GM19463 (cell line): Measurements from ENCODE around the gene NFKBIE.

ENCODE experiments used
- ATAC-seq: cut with Tn5 transposase; IDR thresholded peaks from one replicate; pipeline ENCODE4 v1.9.1; 2021; ENCODE audit warnings: mild to moderate bottlenecking, moderate library complexity; ENCODE audit not compliant: unreplicated experiment

The NFKBIE gene

DNA sequence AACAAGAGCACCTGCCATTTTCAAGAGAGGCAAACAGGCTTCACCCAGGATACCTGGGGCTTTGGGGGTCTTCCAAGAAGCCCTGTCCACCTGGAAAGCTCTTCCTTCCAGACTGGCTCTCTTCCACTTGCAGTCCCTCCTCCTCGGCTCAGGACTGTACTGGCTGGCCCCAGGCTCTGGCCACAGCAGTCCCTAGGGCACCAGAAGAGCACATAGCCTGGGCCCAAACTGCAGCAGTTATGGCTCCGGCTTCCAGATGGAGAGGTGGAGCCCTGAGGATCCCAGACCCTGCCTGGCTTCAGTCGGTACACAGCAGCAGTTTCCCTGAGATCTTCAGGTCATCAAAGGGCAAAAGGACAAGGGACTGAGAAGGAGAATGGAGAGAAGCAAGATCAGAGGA lies 6.4 kb downstream of the NFKBIE start:
- ATAC-seq, result no peak

DNA sequence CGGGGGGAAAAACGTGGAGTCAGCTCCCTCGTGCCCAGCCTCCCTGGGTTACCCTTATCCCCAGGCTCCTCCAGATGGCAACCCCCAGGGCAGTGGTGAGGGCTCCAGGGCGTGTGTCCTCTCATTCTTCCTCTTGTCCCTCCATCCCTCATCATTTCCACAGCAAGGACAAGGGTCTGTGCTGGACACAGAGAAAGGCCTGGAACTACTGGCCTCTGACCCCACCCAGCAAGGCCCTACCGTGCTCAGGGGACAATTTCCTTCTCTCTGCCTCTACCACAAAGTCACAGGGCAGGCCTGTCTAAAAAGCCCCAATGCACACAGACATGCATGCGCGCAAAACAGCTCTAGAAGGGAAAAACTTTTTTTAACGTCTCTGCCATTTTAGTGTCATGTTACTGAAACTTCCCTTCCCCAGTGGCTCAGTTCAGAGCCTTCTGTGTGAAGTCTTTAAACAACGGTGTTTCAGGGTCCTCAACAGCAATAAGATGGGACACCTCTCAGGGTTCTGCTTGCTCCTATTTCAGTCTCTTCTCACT lies 7.0 kb downstream of the NFKBIE start:
- no peak for ATAC-seq

DNA sequence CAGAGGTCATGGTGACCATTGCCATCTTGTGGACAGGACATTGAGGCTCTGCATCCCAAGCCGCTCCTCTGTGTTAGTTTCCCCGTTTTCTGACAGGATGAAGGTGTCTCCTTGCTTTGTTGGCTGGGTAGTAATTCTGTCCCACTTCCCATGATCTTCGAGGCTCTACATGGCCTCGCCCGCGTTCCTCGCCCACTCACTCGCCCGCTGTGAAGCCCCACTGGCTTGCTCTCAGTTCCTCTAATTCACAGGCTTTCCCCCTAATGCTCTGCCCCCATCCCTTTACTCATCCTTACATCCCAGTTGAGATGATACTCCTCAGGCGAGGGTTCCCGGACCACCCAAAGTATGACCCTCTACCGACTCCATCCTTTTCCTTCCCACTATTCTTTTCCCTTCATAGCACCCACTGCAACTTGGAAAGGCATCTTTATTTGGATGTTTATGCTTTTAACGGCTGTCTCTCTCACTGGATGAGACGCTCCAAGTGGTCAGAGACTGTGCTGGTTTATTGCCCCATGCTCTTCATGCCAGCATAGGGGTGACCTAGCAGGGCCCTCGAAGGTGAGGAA lies 7.5 kb downstream of the NFKBIE start:
- ATAC-seq, result peak; percentile 20

DNA sequence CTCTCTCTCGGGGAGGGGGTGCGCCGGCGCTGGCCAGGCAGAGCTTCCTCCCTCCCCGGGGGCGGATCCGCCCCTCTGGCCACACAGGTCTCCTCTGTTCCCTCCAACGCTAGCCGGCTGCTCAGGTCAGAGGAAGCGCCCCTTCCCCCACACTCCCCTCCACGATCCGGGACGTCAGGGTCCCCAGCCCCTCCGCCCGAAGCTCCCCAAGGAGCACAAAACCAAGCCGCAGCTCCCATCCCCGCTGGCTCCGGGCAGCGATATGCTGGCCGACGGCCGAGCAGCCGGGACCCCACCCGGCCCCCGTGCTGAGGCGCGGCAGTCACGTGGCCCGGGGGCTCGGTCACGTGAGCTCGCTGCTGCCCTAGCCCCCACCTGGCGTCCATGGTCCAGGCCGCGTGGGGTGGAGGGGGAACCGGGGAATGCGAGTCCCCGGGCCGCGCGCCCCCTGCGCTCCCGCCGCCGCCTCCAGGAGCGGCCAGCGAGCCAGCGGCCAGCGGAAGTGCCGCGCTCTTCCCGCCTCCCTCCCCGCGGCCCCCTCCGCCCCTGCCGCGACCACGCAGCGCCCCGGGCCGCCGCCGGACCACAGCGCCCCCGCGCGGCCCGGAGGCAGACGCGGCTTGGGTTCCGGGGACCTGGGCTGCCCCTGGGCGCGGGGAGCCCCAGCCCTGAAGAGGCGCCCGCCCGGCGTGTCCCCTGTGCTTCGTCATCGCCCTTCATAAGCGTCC lies 8.2 kb downstream of the NFKBIE start, which contains the start of gene SLC35B2:
TSS of gene SLC35B2 (minus strand) at position 504 of the 728 bp plus-strand sequence. CDS start at position 386, 118 bp downstream.
- peak; percentile 48 for ATAC-seq

DNA sequence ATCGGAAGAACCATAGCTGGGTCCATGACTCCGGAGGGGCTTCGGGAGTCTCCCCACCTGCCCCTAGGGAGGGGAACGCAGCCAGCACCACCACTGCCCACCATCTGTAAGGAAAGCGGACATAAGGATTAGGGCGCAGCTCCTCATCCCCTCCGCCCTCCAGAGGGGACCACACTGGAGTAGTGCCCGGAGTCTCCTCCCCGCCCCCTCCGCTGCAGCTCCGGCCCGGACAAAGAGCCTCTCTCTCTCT lies 8.7 kb downstream of the NFKBIE start:
- ATAC-seq, result no peak

DNA sequence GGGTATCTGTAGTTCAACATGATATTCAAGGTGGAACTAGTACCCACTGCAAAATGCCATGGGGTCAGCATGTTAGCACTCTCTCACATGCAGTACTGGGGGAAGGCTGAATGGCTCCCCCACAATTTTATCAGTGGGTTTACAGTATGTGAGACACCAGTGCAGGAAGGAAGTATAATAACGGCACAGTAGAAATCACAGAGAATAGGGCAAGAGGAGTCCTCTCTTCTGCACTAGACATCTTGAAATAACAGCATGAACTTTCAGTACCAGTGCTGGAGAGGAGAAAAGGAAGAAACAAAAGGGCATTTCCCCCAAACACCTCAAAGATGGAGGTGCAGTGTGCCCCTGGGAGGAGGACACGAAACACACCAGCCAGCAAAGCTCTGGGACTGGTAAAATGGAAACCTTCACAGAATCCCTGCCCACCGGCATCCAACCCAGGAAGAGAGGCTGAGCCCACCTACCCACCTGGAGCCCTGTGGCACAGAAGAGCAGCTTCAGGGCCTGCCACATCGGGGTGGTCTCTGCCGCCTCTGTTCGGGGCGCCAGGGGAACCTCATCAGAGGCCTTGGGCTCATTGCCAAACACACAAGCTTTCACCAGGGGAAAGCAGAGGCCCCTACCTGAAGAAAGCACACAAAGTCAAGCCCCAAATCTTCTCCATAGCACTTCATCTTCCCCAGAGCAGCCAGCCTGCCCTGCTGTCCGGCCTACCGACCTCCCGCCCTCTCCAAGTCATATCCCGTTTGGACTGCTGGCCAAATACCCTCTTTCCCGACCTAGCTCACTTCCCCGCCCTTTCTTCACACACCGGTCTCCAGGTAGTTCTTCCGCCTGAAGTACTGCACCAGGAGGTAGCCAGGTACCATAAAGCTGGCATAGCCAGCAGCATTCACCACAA lies 9.2 kb downstream of the NFKBIE start:
- ATAC-seq, result no peak

DNA sequence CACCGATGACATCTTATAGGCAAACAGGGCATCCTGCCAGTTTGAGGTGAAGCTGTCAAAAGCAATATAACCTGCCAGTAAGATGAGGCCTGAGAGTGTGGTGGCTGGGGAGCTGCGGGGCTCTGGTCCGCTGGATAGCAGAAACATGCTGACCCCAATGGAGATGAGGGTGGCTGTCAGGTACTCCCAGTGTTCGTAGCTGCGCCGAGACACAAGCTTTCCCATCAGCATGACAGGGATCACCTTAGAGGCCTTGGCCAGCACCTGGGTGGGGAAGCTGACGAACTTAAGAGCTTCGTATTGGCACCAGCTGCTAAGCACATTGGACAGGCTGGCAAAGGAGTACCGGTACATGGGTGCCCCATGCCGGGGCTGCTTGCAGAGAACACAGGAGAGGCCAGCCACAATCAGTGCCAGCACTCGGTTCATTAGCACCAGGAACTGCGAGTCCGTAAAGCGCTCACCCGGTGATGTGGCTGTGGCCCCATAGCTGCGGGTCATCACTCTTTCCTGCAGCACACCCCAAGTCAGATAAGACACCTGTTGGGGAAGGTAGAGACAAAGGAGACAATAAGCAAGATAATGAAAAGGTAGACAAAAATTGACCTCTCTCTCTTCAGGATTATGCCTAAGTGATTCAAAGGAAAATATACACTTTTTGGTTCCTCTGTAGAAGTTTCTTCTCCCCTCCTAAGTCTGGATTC lies 10.1 kb downstream of the NFKBIE start:
- no peak for ATAC-seq

DNA sequence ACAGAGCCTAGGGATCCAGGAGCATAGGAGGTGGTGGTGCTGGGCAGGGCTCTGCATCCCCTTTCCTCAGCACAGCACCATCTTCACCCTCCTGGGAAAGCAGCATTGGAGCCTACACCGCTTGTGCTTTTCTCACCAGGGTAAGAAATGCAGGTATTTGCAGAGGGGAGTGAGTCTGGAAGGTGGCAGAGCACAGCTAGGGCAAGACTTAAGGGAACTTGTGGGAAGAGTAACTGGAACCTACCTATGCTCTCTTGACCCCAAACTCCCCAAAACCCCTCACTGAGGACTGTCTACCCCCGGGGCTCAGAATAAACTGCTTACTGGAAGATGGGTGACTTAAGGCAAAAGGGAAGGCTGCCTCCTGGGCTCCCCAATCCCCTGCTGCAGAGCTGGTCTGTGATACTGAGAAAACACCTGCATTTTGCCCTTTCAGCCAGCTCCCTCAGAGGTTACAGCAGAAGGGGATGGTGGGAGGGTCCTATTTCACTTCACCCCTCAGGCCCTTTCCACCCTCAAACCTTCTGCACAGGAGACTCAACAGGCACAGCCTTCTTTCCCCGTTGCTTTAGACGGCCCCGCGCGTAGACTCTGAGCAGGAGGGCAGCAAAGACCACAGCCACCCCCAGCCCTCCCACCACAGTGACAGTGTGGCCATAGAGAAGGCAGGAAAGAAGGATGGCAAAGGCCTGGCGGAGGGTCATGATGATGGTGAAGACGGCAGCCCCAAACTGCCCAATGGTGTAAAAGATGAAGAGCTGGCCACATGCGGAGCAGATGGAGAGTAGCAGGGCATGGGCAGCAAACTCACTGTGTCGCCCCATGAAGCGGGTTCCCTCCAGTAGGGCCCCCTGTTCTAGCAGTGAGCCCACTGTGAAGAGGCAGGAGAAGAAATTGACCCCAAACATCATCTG lies 10.9 kb downstream of the NFKBIE start:
- no peak for ATAC-seq

DNA sequence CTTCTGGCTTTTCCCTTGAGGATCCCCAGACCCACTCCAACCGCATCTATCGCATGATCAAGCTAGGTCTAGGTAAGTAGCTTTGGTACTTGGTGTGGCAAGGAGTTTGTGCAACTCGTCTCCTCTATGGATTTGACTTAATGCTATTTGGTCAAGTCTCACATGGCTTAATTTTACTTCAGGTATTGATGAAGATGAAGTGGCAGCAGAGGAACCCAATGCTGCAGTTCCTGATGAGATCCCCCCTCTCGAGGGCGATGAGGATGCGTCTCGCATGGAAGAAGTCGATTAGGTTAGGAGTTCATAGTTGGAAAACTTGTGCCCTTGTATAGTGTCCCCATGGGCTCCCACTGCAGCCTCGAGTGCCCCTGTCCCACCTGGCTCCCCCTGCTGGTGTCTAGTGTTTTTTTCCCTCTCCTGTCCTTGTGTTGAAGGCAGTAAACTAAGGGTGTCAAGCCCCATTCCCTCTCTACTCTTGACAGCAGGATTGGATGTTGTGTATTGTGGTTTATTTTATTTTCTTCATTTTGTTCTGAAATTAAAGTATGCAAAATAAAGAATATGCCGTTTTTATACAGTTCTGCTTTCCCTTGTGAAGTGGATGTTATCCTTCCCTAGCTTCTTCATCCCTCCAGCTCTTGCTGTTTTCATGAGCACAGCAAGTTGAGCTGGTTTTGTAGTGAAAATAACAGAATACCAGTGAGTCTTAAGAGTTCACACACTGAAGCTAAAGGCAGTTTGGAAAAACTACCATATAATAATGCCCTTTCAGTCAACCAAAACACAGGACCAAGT lies 11.8 kb downstream of the NFKBIE start:
- ATAC-seq, result no peak

DNA sequence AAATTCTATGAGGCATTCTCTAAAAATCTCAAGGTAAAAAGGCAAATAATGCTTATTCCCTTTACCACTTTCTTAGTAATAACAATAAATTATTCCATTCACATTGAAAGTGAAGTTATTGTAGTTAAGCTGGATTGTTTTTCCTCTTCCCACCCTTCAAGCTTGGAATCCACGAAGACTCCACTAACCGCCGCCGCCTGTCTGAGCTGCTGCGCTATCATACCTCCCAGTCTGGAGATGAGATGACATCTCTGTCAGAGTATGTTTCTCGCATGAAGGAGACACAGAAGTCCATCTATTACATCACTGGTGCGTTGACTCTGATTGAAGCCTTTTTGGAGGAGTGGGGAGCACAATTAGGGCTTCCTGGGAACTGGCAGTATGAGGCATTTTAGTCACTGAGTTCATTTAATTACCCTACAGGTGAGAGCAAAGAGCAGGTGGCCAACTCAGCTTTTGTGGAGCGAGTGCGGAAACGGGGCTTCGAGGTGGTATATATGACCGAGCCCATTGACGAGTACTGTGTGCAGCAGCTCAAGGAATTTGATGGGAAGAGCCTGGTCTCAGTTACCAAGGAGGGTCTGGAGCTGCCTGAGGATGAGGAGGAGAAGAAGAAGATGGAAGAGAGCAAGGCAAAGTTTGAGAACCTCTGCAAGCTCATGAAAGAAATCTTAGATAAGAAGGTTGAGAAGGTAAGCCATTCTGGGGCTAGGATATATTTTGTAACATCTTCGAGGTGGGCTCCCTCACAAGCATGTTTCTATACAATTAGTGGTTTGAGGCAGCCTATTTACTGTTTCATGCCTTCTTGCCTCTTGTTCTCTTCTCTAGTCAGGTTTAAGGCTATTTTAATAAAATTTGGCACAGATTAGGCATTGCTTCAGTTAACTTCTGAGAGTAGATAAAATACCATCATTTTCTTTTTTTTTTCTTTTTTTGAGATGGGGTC lies 13.5 kb downstream of the NFKBIE start:
- ATAC-seq, result no peak

DNA sequence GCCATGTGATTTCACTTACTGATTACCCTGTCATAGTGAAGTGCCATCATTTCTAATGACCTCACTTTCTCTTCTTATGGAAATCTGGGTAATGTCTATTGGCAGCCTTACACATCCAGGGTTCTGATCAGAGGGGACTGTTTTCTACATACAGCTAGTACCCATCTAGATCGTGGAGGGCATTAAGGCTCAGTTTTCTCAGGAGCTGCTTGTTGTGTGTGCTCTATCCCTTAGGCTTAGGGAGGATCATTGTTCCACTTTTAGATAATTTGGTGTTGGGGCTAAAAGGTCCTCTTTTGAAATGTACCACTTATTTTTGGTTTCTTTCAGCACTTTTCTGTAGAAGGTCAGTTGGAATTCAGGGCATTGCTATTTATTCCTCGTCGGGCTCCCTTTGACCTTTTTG lies 14.6 kb downstream of the NFKBIE start:
- no peak for ATAC-seq

DNA sequence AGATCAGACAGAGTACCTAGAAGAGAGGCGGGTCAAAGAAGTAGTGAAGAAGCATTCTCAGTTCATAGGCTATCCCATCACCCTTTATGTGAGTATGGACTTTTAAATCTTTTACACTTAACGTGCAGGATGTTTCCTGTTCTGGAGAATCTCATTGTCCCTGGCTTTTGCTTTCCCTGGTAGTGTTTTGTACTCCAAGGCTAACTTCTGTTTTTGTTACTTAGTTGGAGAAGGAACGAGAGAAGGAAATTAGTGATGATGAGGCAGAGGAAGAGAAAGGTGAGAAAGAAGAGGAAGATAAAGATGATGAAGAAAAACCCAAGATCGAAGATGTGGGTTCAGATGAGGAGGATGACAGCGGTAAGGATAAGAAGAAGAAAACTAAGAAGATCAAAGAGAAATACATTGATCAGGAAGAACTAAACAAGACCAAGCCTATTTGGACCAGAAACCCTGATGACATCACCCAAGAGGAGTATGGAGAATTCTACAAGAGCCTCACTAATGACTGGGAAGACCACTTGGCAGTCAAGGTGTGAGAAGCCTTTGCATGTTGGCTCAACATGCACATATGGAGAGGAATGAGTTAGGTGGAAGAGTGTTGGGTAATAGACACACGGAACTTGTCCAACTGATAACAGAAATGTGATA lies 15.2 kb downstream of the NFKBIE start:
- ATAC-seq, result no peak

DNA sequence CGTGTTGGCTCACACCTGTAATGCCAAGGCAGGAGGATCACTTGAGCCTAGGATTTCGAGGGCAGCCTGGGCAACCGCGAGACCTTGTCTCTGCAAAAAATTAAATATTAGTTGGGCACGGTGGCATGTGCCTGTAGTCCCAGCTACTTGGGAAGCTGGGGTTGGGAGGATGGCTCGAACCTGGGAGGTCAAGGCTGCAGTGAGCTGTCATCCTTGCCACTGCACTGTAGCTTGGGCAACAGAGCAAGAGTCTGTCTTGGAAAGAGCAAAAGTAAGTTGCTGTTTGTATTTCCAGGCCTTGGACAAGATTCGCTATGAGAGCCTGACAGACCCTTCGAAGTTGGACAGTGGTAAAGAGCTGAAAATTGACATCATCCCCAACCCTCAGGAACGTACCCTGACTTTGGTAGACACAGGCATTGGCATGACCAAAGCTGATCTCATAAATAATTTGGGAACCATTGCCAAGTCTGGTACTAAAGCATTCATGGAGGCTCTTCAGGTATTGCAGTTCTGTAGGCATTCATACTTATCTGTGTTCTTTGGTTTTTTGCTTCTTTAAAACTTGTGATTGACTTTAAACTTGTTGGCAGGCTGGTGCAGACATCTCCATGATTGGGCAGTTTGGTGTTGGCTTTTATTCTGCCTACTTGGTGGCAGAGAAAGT lies 16.1 kb downstream of the NFKBIE start:
- no peak for ATAC-seq

DNA sequence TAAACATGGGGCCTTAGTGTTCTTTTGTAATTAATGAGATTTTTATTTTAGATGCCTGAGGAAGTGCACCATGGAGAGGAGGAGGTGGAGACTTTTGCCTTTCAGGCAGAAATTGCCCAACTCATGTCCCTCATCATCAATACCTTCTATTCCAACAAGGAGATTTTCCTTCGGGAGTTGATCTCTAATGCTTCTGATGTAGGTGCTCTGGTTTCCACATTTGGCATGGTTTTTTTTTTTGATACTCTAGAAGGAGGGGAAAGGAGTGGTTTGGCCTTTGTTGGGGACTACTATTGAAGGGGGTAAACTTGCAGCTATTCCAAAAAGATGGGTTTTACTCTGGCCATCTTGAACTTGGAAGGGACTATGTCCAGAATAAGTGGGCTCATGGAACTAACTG lies 16.8 kb downstream of the NFKBIE start:
- no peak for ATAC-seq

DNA sequence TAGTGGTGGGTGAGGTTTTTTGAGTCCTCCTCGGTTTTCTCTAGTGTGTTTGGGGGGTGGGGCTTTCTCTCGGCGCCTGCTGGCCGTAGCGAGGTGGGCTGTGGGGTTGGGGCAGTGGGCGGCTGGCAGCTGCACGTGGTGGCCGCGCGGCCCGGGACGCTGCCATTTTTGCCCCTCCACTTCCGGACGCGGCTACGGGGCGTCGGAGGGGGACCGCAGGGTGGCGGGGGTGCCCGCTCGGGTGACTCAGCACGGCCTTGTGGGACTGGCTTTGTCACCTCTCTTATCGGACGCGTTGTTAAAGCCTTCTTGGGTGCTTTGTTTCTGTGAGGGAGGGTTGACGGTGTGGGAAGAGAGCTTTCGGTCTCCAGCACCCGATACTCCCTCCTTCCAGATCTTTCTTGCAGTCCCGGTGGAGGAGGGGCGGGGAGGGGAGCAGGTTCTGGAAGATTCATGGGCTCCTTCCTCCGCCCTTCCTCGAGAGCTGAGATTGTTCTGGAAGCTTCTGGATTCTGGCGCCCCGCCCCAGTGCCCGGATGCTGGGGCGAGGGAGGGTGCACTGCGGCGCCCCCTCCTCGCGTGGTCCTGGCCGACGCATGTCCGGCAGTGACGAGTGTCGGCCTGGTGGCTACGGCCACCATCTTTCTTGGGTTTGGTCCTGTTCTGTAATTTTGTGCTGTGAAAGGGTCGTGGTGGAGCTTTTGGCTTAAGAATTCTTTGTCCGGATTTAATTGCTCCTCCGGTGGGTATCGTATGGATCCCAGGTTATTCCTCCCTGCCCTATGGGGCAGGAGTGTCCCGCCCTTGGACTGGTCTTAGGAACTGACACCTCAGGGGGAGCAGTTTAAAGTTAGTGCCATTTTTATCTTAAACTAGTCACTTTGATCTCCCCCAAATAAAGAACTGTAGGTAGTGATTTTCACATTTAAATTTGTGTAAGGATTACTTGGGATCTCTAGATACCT lies 17.7 kb downstream of the NFKBIE start:
- peak; percentile 23 for ATAC-seq
